ENCODE measurements around the gene NTRK2. TPM values are rescaled to one million over a fixed set of nuclear protein-coding genes. Genes with fewer than 3 reads are reported as not detected.

The NTRK2 gene
- total and polyA plus RNA-seq, 2 experiments from 2014 or later: 0.99 to 3.7 TPM

GRCh38 chr9:84866396-84867175 lies 197.1 kb downstream of the NTRK2 start:
- Histone ChIP-seq H3K4me2 (no peak overlapping the region), H4K20me1 (ENCODE audit: insufficient read depth, poor library complexity, severe bottlenecking) (no peaks in the 10 kb centered on the region), H3K4me3 (no peak overlapping the region), H3K36me3 (replicated peaks; ENCODE audit: insufficient read depth, low read depth) (no peaks in the 10 kb centered on the region), H3K27me3 (no peaks in the 10 kb centered on the region), H3K79me2 (no peaks in the 10 kb centered on the region), H3K4me1 (ENCODE audit: insufficient read depth) (no peaks in the 10 kb centered on the region), H2AFZ (no peak overlapping the region), H3K9me3 (ENCODE audit: low read depth) (no peaks in the 10 kb centered on the region), H3K27ac (no peak overlapping the region), H3K9me2 (replicated peaks; ENCODE audit: insufficient read depth) (no peaks in the 10 kb centered on the region)
- TF ChIP-seq EZH2phosphoT487 (IDR thresholded peaks at IDR 0.05; ENCODE audit: low read depth, severe bottlenecking, unreplicated experiment) (no peak), EZH2 (IDR thresholded peaks at IDR 0.05; ENCODE audit: borderline replicate concordance) (no peak), CTCF (IDR thresholded peaks at IDR 0.05; ENCODE audit: poor library complexity) (no peak)
- 88% methylated on average over 5 of the region's 5 CpGs for WGBS (ENCODE audit: low lambda C conversion rate, missing lambda C conversion rate)
- DNase-seq (ENCODE audit: low spot score): no peak

DNA sequence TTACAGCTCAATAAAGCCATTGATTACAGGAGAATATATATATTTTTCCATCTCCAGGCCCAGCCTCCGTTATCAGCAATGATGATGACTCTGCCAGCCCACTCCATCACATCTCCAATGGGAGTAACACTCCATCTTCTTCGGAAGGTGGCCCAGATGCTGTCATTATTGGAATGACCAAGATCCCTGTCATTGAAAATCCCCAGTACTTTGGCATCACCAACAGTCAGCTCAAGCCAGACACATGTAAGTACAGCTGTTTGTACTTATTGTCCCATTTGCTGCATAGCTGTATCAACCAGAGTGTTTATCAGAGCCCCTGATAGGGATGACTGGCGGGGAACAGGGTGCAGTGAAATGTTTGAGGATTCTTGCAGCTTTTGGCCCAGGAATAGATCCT lies 197.7 kb downstream of the NTRK2 start:
- no peaks in the 10 kb centered on the region for H4K20me1 ChIP-seq (ENCODE audit: insufficient read depth, poor library complexity, severe bottlenecking)
- WGBS (ENCODE audit: low lambda C conversion rate, missing lambda C conversion rate): 85% methylated on average over 3 of the region's 3 CpGs
- DNase-seq (ENCODE audit: low spot score): no peak

DNA sequence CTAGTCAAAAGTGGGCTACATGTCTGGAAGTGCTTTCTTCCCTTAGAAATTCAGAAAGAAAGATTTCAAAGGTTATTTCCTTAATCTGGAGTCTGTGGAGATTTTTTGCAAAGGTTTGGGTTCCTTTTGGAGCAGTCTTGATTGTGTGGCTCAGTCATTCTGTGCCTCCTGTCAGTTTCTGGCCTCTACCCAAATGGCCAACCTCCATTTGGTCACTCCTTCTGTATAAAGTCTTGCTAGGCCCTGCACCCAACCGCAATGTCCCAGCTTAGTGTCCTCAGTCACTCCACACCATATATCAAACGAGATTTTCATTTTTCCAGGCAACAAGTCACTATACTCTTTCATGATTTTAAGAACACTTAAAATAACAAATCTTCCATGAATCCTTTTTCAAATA lies 199.6 kb downstream of the NTRK2 start:
- Histone ChIP-seq H3K9me2 (replicated peaks; ENCODE audit: insufficient read depth) (no peaks in the 10 kb centered on the region), H3K27ac (no peak overlapping the region), H3K4me3 (no peak overlapping the region), H3K79me2 (no peaks in the 10 kb centered on the region), H2AFZ (no peak overlapping the region), H3K36me3 (replicated peaks; ENCODE audit: insufficient read depth, low read depth) (no peaks in the 10 kb centered on the region), H3K4me2 (no peak overlapping the region), H4K20me1 (ENCODE audit: insufficient read depth, poor library complexity, severe bottlenecking) (no peaks in the 10 kb centered on the region), H3K4me1 (ENCODE audit: insufficient read depth) (no peaks in the 10 kb centered on the region), H3K27me3 (no peaks in the 10 kb centered on the region), H3K9me3 (ENCODE audit: low read depth) (no peaks in the 10 kb centered on the region)
- 96% methylated on average over 2 of the region's 2 CpGs for WGBS (ENCODE audit: low lambda C conversion rate, missing lambda C conversion rate)
- TF ChIP-seq EZH2 (IDR thresholded peaks at IDR 0.05; ENCODE audit: borderline replicate concordance): no peak
- no peak for TF ChIP-seq CTCF (IDR thresholded peaks at IDR 0.05; ENCODE audit: poor library complexity)
- TF ChIP-seq EZH2phosphoT487 (IDR thresholded peaks at IDR 0.05; ENCODE audit: low read depth, severe bottlenecking, unreplicated experiment): no peak
- no peak for DNase-seq (ENCODE audit: low spot score)

More for the DNA sequence above, 197.7 kb downstream of the NTRK2 start:
- Histone ChIP-seq H2AFZ (no peak overlapping the region), H3K9me2 (replicated peaks; ENCODE audit: insufficient read depth) (no peaks in the 10 kb centered on the region), H3K9me3 (ENCODE audit: low read depth) (no peaks in the 10 kb centered on the region), H3K4me1 (ENCODE audit: insufficient read depth) (no peaks in the 10 kb centered on the region), H3K79me2 (no peaks in the 10 kb centered on the region), H3K4me3 (no peak overlapping the region), H3K4me2 (no peak overlapping the region), H3K27ac (no peak overlapping the region), H3K36me3 (replicated peaks; ENCODE audit: insufficient read depth, low read depth) (no peaks in the 10 kb centered on the region), H3K27me3 (no peaks in the 10 kb centered on the region)
- TF ChIP-seq EZH2 (IDR thresholded peaks at IDR 0.05; ENCODE audit: borderline replicate concordance): no peak
- TF ChIP-seq CTCF (IDR thresholded peaks at IDR 0.05; ENCODE audit: poor library complexity): no peak
- TF ChIP-seq EZH2phosphoT487 (IDR thresholded peaks at IDR 0.05; ENCODE audit: low read depth, severe bottlenecking, unreplicated experiment): no peak

All from hepatocyte (in vitro differentiated cells).